ENCODE measurements around the gene PRKCE. TPM values are rescaled to one million over a fixed set of nuclear protein-coding genes. Genes with fewer than 3 reads are reported as not detected.

PRKCE gene
- total RNA-seq, 2 experiments from 2014 or later: 17.0 to 42.1 TPM

GRCh38 chr2:46098621-46099062 lies 447.2 kb downstream of the PRKCE start:
- Histone ChIP-seq H3K9me3 (ENCODE audit: low read length) (no peaks in the 10 kb centered on the region), H3K4me3 (ENCODE audit: low read depth, low read length, poor library complexity, severe bottlenecking) (no peak overlapping the region), H3K4me2 (ENCODE audit: low read length) (no peak overlapping the region), H3K9me2 (ENCODE audit: insufficient read depth, low read length) (no peaks in the 10 kb centered on the region), H4K20me1 (ENCODE audit: insufficient read depth, low read length) (no peaks in the 10 kb centered on the region), H3K36me3 (ENCODE audit: insufficient read depth, low read length) (no peaks in the 10 kb centered on the region), H3K4me1 (ENCODE audit: insufficient read depth, low read length, poor library complexity, severe bottlenecking) (no peaks in the 10 kb centered on the region), H2AFZ (ENCODE audit: low read length) (no peak overlapping the region), H3K27ac (ENCODE audit: low read depth, low read length, poor library complexity, severe bottlenecking) (no peak overlapping the region), H3K79me2 (ENCODE audit: insufficient read depth, low read depth, low read length) (no peaks in the 10 kb centered on the region)
- POLR2A ChIA-PET: interaction anchor here (0.5 kb wide), 1 partner anchor 1884 kb away, joined by 3 read pairs; no protein-coding TSS in a partner anchor
- DNase-seq (ENCODE audit: low spot score): no peak
- CTCF ChIA-PET (ENCODE audit: unreplicated experiment): no interaction called here
- no peak for TF ChIP-seq CTCF (conservative IDR thresholded peaks at IDR 0.05; ENCODE audit: low read length)
- TF ChIP-seq EZH2phosphoT487 (IDR thresholded peaks at IDR 0.05; ENCODE audit: borderline replicate concordance, low read depth, low read length): no peak
- no TSS peak for BruUV-seq (replicated peaks)
- intact Hi-C loops (cut with micrococcal nuclease; ENCODE audit: unreplicated experiment): no loop called here

GRCh38 chr2:46101557-46102220 lies 450.2 kb downstream of the PRKCE start:
- H2AFZ ChIP-seq (ENCODE audit: low read length): no peak overlapping the region
- no peak overlapping the region for H3K27ac ChIP-seq (ENCODE audit: low read depth, low read length, poor library complexity, severe bottlenecking)
- no peak overlapping the region for H3K4me3 ChIP-seq (ENCODE audit: low read depth, low read length, poor library complexity, severe bottlenecking)
- no peaks in the 10 kb centered on the region for H3K79me2 ChIP-seq (ENCODE audit: insufficient read depth, low read depth, low read length)
- H3K4me1 ChIP-seq (ENCODE audit: insufficient read depth, low read length, poor library complexity, severe bottlenecking): no peaks in the 10 kb centered on the region
- no peak for TF ChIP-seq EZH2phosphoT487 (IDR thresholded peaks at IDR 0.05; ENCODE audit: borderline replicate concordance, low read depth, low read length)
- no peak for TF ChIP-seq CTCF (conservative IDR thresholded peaks at IDR 0.05; ENCODE audit: low read length)
- CTCF ChIA-PET (ENCODE audit: unreplicated experiment): no interaction called here
- POLR2A ChIA-PET: no interaction called here
- H3K9me3 ChIP-seq (ENCODE audit: low read length): peaks cover 7% of the 10 kb centered on the region; the same call in 1 of the 2 replicates
- no peaks in the 10 kb centered on the region for H3K36me3 ChIP-seq (ENCODE audit: insufficient read depth, low read length)
- BruUV-seq (replicated peaks): no TSS peak
- H3K9me2 ChIP-seq (ENCODE audit: insufficient read depth, low read length): no peaks in the 10 kb centered on the region
- H3K4me2 ChIP-seq (ENCODE audit: low read length): no peak overlapping the region
- intact Hi-C loops (cut with micrococcal nuclease; ENCODE audit: unreplicated experiment): no loop called here
- no peaks in the 10 kb centered on the region for H4K20me1 ChIP-seq (ENCODE audit: insufficient read depth, low read length)
- DNase-seq (ENCODE audit: low spot score): no peak

GRCh38 chr2:46106690-46107089 lies 455.2 kb downstream of the PRKCE start:
- Histone ChIP-seq H3K4me3 (ENCODE audit: low read depth, low read length, poor library complexity, severe bottlenecking) (no peak overlapping the region), H3K79me2 (ENCODE audit: insufficient read depth, low read depth, low read length) (no peaks in the 10 kb centered on the region)
- POLR2A ChIA-PET: no interaction called here

More at GRCh38 chr2:46106690-46107089, 455.2 kb downstream of the PRKCE start:
- intact Hi-C loops (cut with micrococcal nuclease; ENCODE audit: unreplicated experiment): no loop called here
- Histone ChIP-seq H3K4me2 (ENCODE audit: low read length) (no peak overlapping the region), H4K20me1 (ENCODE audit: insufficient read depth, low read length) (no peaks in the 10 kb centered on the region), H3K9me3 (ENCODE audit: low read length) (peaks cover 7% of the 10 kb centered on the region; the same call in 1 of the 2 replicates), H3K36me3 (ENCODE audit: insufficient read depth, low read length) (no peaks in the 10 kb centered on the region), H3K27ac (ENCODE audit: low read depth, low read length, poor library complexity, severe bottlenecking) (no peak overlapping the region), H3K4me1 (ENCODE audit: insufficient read depth, low read length, poor library complexity, severe bottlenecking) (no peaks in the 10 kb centered on the region), H2AFZ (ENCODE audit: low read length) (no peak overlapping the region), H3K9me2 (ENCODE audit: insufficient read depth, low read length) (no peaks in the 10 kb centered on the region)
- no peak for DNase-seq (ENCODE audit: low spot score)
- no TSS peak for BruUV-seq (replicated peaks)
- TF ChIP-seq CTCF (conservative IDR thresholded peaks at IDR 0.05; ENCODE audit: low read length) (no peak), EZH2phosphoT487 (IDR thresholded peaks at IDR 0.05; ENCODE audit: borderline replicate concordance, low read depth, low read length) (no peak)
- CTCF ChIA-PET (ENCODE audit: unreplicated experiment): no interaction called here

All from OCI-LY7 (cell line).